ENCODE measurements around the gene PLD5. TPM values are rescaled to one million over a fixed set of nuclear protein-coding genes. Genes with fewer than 3 reads are reported as not detected.

Gene PLD5
- total and polyA plus RNA-seq, 7 donors = 0.03 to 0.92 (median 0.22) TPM; not detected in 4

DNA sequence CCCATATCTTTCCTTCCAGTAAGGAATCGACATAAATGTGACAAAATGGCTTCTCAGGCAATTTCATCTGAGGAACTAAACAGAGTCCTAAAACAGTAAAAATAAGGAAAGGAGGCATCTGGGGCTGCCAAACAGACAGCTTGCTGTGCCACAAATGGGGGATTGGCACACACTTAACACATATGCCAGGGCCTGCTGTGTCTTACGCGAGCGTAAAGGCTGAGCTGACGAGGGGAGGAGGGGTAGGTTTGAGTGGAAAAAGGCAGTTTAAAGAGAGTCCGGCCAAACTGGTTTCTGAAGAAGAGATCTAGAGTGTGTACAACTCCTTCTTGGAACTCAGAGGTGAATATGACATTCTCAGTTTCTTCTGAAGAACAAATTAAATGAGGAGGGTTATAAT is 281.5 kb downstream of the PLD5 start:
- TF ChIP-seq, protein P1, sequence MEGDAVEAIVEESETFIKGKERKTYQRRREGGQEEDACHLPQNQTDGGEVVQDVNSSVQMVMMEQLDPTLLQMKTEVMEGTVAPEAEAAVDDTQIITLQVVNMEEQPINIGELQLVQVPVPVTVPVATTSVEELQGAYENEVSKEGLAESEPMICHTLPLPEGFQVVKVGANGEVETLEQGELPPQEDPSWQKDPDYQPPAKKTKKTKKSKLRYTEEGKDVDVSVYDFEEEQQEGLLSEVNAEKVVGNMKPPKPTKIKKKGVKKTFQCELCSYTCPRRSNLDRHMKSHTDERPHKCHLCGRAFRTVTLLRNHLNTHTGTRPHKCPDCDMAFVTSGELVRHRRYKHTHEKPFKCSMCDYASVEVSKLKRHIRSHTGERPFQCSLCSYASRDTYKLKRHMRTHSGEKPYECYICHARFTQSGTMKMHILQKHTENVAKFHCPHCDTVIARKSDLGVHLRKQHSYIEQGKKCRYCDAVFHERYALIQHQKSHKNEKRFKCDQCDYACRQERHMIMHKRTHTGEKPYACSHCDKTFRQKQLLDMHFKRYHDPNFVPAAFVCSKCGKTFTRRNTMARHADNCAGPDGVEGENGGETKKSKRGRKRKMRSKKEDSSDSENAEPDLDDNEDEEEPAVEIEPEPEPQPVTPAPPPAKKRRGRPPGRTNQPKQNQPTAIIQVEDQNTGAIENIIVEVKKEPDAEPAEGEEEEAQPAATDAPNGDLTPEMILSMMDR (IDR thresholded peaks at IDR 0.05) = no peak
- Histone ChIP-seq H3K27me3 (ENCODE audit: insufficient read depth in 3 of 3, low read length in 2 of 3) (no peaks in the 10 kb centered on the region), H3K36me3 (ENCODE audit: insufficient read depth in 1 of 2, low read depth in 1 of 2) (no peaks in the 10 kb centered on the region), H3K4me3 (no peak overlapping the region), H3K27ac (no peak overlapping the region), H3K4me1 (no peaks in the 10 kb centered on the region), H3K9me3 (no peaks in the 10 kb centered on the region)
- whole genome bisulfite sequencing, 3 donors = 50 to 53% (median 52%) methylated on average over 6 of the region's 6 CpGs
- ATAC-seq = no peak
- intact Hi-C loops (cut with DNase I) = no loop called here
- no peak for DNase-seq

DNA sequence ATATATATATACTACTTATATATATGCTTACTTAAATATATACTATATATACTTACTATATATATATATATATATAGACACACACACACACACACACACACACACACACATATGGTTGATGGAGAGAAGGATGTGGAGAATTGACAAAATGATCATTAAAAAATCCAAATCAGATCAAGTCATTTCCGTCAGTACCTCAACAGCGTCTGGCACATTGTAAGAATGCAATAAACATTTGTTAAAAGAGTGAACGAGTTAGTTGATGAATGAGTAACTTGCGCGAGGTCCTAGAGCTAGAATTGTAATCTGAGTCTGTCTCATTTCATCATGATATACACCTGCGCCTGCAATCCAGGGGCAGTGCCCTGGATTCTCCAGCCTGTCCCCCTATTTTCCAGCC is 282.6 kb downstream of the PLD5 start:
- 78 to 90% (median 82%) methylated on average over 6 of the region's 6 CpGs for WGBS, 3 donors
- Histone ChIP-seq H3K27me3 (ENCODE audit: insufficient read depth in 3 of 3, low read length in 2 of 3) (no peaks in the 10 kb centered on the region), H3K4me1 (no peaks in the 10 kb centered on the region), H3K9me3 (no peaks in the 10 kb centered on the region), H3K4me3 (no peak overlapping the region), H3K27ac (no peak overlapping the region), H3K36me3 (ENCODE audit: insufficient read depth in 1 of 2, low read depth in 1 of 2) (no peaks in the 10 kb centered on the region)
- ATAC-seq (no peak), DNase-seq (no peak)
- intact Hi-C loops (cut with DNase I) = no loop called here
- TF ChIP-seq, protein P1 (IDR thresholded peaks at IDR 0.05) = no peak

DNA sequence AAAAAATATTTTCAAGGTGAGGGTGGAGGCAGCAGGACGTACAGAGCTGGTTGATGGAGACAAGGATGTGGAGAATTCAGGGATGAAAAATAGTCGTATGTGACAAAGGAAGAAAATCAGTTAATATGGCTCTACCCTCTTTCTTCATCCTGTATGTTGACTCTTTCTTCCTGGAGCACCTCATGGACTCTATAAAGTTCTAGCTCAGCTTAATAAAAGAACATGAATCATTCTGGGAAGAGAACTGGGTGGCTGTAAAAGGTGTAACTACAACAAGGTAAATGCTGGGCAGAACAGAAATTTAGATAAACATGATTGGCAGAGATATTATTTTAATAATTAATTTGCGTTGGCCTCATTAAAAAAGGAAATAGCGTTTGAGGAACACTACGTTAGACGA is 283.8 kb downstream of the PLD5 start:
- Histone ChIP-seq H3K27me3 (ENCODE audit: insufficient read depth in 3 of 3, low read length in 2 of 3) (no peaks in the 10 kb centered on the region), H3K36me3 (ENCODE audit: insufficient read depth in 1 of 2, low read depth in 1 of 2) (no peaks in the 10 kb centered on the region), H3K4me3 (no peak overlapping the region), H3K4me1 (no peaks in the 10 kb centered on the region), H3K9me3 (no peaks in the 10 kb centered on the region), H3K27ac (no peak overlapping the region)
- 81 to 86% (median 83%) methylated on average over 6 of the region's 6 CpGs for WGBS, 3 donors
- TF ChIP-seq, protein P1 (IDR thresholded peaks at IDR 0.05) = no peak
- intact Hi-C loops (cut with DNase I) = no loop called here
- DNase-seq (no peak), ATAC-seq (no peak)

DNA sequence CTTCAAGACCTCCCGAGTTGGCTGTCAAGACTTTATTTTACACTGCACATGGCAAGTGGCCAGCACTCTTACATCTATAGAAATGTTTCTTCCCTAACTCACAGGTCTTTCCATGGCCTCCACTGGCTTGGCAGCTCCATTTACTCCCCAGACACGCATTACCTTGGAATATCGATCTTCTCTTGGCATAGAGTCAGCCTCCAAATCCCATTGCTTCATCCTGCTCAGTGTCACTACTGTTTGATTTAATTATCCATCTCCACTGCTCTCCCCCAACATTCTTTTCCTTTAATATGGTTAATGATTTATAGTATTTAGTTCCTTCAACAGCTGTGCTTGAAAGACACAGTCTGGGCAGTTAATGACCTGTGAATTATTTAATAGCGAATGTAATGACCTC is 284.4 kb downstream of the PLD5 start:
- TF ChIP-seq, protein P1 (IDR thresholded peaks at IDR 0.05) = no peak
- Histone ChIP-seq H3K36me3 (ENCODE audit: insufficient read depth in 1 of 2, low read depth in 1 of 2) (no peaks in the 10 kb centered on the region), H3K27ac (no peak overlapping the region), H3K9me3 (no peaks in the 10 kb centered on the region), H3K4me1 (no peaks in the 10 kb centered on the region), H3K27me3 (ENCODE audit: insufficient read depth in 3 of 3, low read length in 2 of 3) (no peaks in the 10 kb centered on the region), H3K4me3 (no peak overlapping the region)
- no peak for ATAC-seq
- WGBS, 3 donors = 33 to 52% (median 34%) methylated on average over 4 of the region's 4 CpGs
- DNase-seq = no peak
- intact Hi-C loops (cut with DNase I) = no loop called here

DNA sequence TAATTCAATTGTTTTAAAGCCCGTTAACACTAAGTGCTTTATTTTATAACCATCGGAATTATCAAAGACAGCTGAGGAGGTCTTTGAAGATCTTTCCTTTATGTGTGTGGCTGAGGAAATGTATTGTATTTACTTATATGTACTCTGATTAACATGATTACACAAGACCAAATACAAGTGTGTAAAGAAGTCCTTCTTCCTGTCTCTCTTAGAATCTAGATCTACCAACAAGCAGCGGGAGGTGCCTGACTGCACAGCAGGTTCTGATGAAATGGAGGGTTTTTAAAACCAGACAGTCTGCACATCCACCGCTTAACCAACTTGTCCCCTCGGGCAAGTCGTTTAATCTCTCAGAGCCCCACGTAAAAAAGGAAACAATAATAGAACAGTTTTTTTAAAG is 285.1 kb downstream of the PLD5 start:
- no peak overlapping the region for H3K4me3 ChIP-seq
- no peaks in the 10 kb centered on the region for H3K27me3 ChIP-seq (ENCODE audit: insufficient read depth in 3 of 3, low read length in 2 of 3)
- no peak overlapping the region for H3K27ac ChIP-seq
- intact Hi-C loops (cut with DNase I) = no loop called here
- no peaks in the 10 kb centered on the region for H3K36me3 ChIP-seq (ENCODE audit: insufficient read depth in 1 of 2, low read depth in 1 of 2)
- DNase-seq (no peak), ATAC-seq (no peak)
- 80 to 85% (median 83%) methylated on average over 7 of the region's 7 CpGs for WGBS, 3 donors
- H3K4me1 ChIP-seq = no peaks in the 10 kb centered on the region
- H3K9me3 ChIP-seq = no peaks in the 10 kb centered on the region
- TF ChIP-seq, protein P1 (IDR thresholded peaks at IDR 0.05) = no peak
